GM19193 (cell line): ENCODE measurements around the gene CDK15.

Experiments
- POLR2A ChIP-seq: IDR thresholded peaks from 4 replicates; pipeline ENCODE4 v1.6.1; 2011; ENCODE audit not compliant: insufficient read depth, insufficient read length; ENCODE audit errors: extremely low read depth

CDK15 gene

GRCh38 chr2:201816657-201817575 is 10.6 kb downstream of the CDK15 start:
- no peak for TF ChIP-seq POLR2A

GRCh38 chr2:201820383-201821007 is 14.2 kb downstream of the CDK15 start:
- no peak for TF ChIP-seq POLR2A

GRCh38 chr2:201821080-201821479 is 14.7 kb downstream of the CDK15 start:
- TF ChIP-seq POLR2A, result no peak

- TF ChIP-seq POLR2A, result no peak
Observed at GRCh38 chr2:201824212-201824611, 17.9 kb downstream of the CDK15 start.

DNA sequence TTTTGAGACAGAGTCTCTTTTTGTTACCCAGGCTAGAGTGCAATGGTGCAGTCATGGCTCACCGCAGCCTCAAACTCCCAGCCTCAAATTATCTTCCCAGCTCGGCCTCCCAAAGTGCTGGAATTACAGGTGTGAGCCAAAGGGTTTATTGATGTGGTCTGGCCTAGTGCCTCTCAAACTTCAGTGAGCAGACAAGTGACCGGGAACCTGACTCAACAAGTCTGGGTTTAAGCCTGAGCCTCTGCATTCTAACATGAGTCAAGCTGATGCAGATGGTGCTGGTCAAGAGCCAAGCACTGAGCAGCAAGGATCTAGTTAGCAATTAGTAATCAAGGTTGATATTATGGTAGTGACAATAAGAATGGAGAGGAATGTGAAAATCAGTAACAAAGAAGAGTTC is 21.3 kb downstream of the CDK15 start:
- TF ChIP-seq POLR2A, result no peak

- TF ChIP-seq POLR2A, result no peak
Observed at GRCh38 chr2:201828220-201828619, 21.9 kb downstream of the CDK15 start.

DNA sequence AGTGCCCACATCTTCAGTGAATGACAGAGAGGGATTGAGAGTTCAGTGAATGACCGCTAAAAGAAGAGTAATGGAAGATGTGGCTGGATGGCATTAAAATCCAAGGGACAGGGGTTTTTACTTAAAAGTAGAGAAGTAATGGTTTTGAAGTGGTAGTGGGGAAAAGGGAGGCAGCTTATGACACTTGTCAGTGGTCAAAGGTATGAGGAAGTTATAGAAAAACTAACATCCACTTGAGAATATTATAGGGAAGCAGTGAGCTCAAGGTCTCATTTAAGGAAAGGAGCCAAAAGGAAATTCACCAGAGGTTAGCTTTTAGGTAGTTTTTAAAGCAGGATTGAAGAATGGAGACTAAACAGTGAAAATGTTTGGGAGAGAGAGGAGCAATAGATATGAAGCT is 24.3 kb downstream of the CDK15 start:
- no peak for TF ChIP-seq POLR2A

DNA sequence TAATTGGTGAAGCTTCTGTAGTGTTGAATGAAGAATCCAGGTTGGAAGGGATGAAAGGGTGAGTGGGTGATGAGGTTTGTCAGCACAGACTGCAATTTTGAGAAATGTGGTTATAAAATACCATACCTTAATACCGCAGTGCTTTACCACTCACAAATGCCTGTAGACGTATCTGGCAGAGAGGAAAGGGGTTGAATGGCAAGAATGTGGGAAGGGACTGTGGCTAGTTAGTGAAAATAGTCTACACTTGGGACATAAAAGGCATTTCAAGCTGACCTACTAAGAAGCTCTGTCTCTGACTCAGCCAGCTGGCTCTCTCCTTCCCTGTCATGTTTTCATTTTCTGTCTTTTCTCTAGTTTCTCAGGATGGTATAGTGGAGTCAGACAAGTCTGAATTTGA is 25.1 kb downstream of the CDK15 start:
- no peak for TF ChIP-seq POLR2A

DNA sequence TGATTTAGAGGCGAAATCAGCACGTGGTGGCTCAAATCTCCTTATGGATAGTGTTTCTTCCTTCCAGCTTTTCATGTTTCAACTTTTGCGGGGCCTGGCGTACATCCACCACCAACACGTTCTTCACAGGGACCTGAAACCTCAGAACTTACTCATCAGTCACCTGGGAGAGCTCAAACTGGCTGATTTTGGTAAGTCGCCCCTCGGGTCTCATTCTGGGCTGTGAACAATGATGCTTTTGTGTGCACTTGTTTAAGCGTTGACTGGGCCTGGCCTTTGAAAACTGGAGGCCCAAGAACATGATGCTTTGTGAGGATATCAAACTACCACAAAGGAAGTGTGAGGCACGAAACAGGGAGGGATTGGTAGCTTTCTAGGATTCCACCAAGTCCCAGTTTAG is 27.4 kb downstream of the CDK15 start:
- TF ChIP-seq POLR2A, result no peak

DNA sequence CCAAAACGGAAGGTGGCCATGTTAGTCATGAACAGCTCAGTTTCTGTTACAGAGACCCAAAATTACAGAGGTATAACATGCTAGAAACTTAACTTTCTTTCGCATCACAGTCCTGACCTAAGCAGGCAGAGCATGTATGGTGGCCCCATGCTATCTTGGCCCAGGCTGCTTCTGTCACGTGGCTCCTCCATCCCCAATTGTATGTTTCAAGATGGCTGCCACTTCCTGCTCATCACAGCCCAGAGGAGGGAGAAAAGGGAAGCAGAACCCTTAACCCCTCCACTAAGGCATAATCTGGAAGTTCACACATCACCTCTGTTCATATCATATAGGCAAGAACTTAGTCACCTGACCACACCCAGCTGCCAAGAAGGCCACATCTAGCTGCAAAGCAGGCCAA is 28.7 kb downstream of the CDK15 start:
- no peak for TF ChIP-seq POLR2A

GRCh38 chr2:201837391-201837790 is 31.1 kb downstream of the CDK15 start:
- TF ChIP-seq POLR2A, result no peak

DNA sequence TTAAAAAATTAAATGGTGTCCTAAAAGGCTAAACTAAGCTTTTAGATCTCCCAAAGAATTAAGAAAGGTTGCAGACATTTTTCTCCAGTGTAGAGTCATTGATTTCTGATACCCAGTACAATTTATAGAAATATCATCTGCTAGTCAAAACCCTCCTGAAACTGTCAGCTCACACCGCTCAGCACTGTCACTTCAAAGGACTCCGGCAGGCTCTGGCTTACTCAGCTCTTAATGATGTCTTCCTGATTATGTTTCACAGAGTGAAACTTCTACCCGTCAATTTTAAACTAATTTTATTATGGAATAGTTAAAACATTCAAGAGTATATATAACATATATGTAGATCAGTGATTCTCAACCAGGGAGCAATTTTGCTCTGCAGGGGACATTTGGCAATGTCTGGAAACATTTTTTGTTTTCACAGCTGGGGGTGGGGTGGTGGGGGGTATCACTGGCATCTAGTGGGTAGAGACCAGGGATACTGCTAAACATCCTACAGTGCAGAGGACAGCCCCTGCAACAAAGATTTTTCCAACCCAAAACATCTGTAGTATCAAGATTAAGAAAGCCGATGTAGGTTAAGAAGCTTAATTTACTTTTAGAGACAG is 31.6 kb downstream of the CDK15 start:
- TF ChIP-seq POLR2A, result no peak

DNA sequence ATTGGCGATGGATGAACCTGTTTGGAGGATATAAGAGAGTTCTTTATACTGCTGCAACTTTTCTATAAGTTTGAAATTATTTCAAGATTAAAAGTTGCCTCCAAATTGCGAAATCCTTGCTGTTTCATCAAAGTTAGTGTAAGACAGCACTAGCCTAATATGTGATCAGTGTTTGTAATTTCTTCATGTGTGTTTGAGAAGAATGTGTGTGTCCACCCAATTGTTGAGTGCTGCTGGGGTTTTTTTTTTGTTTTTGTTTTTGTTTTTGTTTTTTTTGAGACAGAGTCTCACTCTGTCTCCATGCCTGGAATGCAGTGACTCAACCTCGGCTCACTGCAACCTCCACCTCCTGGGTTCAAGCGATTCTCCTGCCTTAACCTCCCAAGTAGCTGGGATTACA is 33.4 kb downstream of the CDK15 start:
- TF ChIP-seq POLR2A, result no peak

DNA sequence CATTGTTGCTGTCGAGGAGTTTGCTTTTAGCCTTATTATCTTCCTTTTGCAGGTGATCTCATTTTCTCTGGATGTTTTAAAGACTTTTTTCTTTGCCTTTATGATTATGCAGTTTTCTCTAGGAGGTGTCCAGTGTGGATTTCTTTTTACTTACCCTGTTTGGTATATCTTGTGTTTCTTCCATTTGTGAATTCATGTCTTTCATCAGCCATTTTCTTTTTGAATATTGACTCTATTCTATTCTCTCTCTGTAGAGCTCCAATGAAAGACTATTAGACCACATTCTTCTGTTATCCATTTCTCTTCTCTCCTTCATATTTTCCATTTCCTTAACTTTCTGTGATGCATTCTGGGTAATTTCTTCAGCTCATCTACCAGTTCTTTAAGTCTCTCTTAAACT is 34.4 kb downstream of the CDK15 start:
- TF ChIP-seq POLR2A, result no peak

GRCh38 chr2:201842131-201842860 is 36.0 kb downstream of the CDK15 start:
- TF ChIP-seq POLR2A, result no peak
